Spleen (tissue), 11 donors: Measurements from ENCODE around the gene RPS14. TPM values are rescaled to one million over a fixed set of nuclear protein-coding genes. Genes with fewer than 3 reads are reported as not detected.

Source experiments
- DNase-seq: peaks from one replicate; pipeline ENCODE4 v3.0.0-alpha.2; 2020
- H3K27ac ChIP-seq, 8 donors: fragments of 200-600 bp; sonication (generic) in 7 of 8; 1 replicate in 4 of 8; 2 replicates in 4 of 8; pipeline versions ENCODE4 v1.5.0 to v1.8.0; 2016 to 2021; ENCODE audit warnings: inconsistent platforms in 4 of 8, mild to moderate bottlenecking in 4 of 8, moderate library complexity in 1 of 8
- H3K27me3 ChIP-seq, 7 donors: fragments of 200-600 bp; sonication (generic) in 6 of 7; replicated peaks in 1 of 7; 1 replicate in 4 of 7; 2 replicates in 3 of 7; pipeline versions ENCODE4 v1.5.0 to v1.8.0; 2016 to 2021; ENCODE audit warnings: inconsistent platforms in 3 of 7, mild to moderate bottlenecking in 1 of 7
- H3K36me3 ChIP-seq, 6 donors: fragments of 200-600 bp; sonication (generic) in 5 of 6; 1 replicate in 4 of 6; 2 replicates in 2 of 6; pipeline versions ENCODE4 v1.5.0 to v1.8.0; 2016 to 2021; ENCODE audit warnings: inconsistent platforms in 2 of 6
- H3K4me1 ChIP-seq, 6 donors: fragments of 200-600 bp; sonication (generic) in 5 of 6; 1 replicate in 3 of 6; 2 replicates in 3 of 6; pipeline versions ENCODE4 v1.5.0 to v1.8.0; 2016 to 2021; ENCODE audit warnings: inconsistent platforms in 3 of 6
- H3K4me3 ChIP-seq, 8 donors: fragments of 200-600 bp; sonication (generic) in 7 of 8; 1 replicate in 4 of 8; 2 replicates in 4 of 8; pipeline versions ENCODE4 v1.5.0 to v1.8.0; 2016 to 2021; ENCODE audit warnings: inconsistent platforms in 4 of 8, mild to moderate bottlenecking in 4 of 8, moderate library complexity in 2 of 8
- H3K9me3 ChIP-seq, 8 donors: fragments of 200-600 bp; sonication (generic) in 7 of 8; 1 replicate in 4 of 8; 2 replicates in 4 of 8; pipeline versions ENCODE4 v1.5.0 to v1.8.0; 2016 to 2021; ENCODE audit warnings: inconsistent platforms in 4 of 8
- POLR2A ChIP-seq, 3 donors: fragments of 450-650 bp; IDR thresholded peaks; one replicate each; pipeline ENCODE4 v1.5.1; 2017; ENCODE audit warnings: antibody characterized with exemption in 3 of 3, mild to moderate bottlenecking in 1 of 3
- POLR2AphosphoS5 ChIP-seq, 3 donors: sonication (generic); formaldehyde crosslinking; IDR thresholded peaks; one replicate each; pipeline ENCODE4 v1.5.1; 2017; ENCODE audit warnings: antibody characterized with exemption in 3 of 3
- WGBS, 5 donors: extraction: QIAGEN DNeasy Blood & Tissue Kit in 3 of 5; methylation state at CpG; one replicate each; pipeline versions ENCODE4 v1.1.5 to v1.1.7; 2013 to 2018; 5-methylcytosine and 5-hydroxymethylcytosine counted together
- intact Hi-C: fragments of 100-400 bp; cut with DNase I; formaldehyde crosslinking; loops from one replicate; pipeline ENCODE4 v1.15.0; 2023; ENCODE audit warnings: low total_unique reads
- polyA plus RNA-seq, 3 donors: library from polyadenylated mRNA; stranded (reverse); fragments of 200-250 nt; gene quantifications; one replicate each; pipeline ENCODE4 v1.2.1, GENCODE V29; 2013
- total RNA-seq, 7 donors: library from RNA; depleted of rRNA in 3 of 7; stranded (reverse); fragments of >200 nt in 3 of 7; fragmentation: NEBNext Ultra II Directional in 4 of 7; extraction: Animal tissue kit (Norgen Biotek cat#: 25700) in 4 of 7; gene quantifications; one replicate each; pipeline versions ENCODE4 v1.1.0 to v1.2.1, GENCODE V29; 2016 to 2021
- TF ChIP-seq, protein P1 (sequence below), 11 experiments: fragments of 200-600 bp in 7 of 11; fragments of 450-650 bp in 4 of 11; sonication (generic) in 4 of 11; IDR thresholded peaks in 8 of 11; conservative IDR thresholded peaks in 3 of 11; 1 replicate in 7 of 11; 2 replicates in 4 of 11; pipeline versions ENCODE4 v1.4.0 to v1.8.0; 2016 to 2021; ENCODE audit warnings: antibody characterized with exemption in 11 of 11, inconsistent platforms in 4 of 11, mild to moderate bottlenecking in 1 of 11
- donor health status: healthy with polysubstance abuse.
- donor health status: DM: no; HTN: no; CAD: no; lungs with moderate emphysema.
- donor health status: DM: no; HTN: no; CAD: no.
- donor health status: Bipolar disorder and iron deficiency.
- donor health status: healthy.
- donor health status: DM: no; HTN: no; CAD: no.
- donor health status: DM: yes; HTN: yes; CAD: no.

The RPS14 gene
- total and polyA plus RNA-seq, 10 donors = 1,801 to 8,400 (median 2,426) TPM

DNA sequence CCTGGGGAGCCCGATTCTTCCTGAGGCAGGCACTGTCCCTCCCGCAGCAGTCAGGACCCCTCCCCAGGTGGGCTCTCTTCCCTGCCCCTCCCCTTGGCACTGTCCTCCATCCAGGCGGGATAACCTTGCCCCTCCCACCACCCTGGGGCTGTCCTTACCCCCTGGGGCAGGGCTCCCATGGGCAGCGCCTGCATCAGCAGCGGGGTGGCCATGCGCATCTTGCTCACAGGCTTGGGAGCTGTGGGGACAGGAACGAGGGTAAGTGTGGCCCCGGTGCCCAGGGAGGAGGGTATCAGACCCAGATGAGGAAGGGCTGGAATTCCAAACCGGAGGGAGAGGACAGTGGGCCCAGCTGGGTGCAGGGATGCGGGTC is 42.8 kb downstream of the RPS14 start:
- DNase-seq = no peak
- H3K36me3 ChIP-seq = peaks cover 0 to 87% (median 73%) of the 10 kb centered on the region in 6 donors

DNA sequence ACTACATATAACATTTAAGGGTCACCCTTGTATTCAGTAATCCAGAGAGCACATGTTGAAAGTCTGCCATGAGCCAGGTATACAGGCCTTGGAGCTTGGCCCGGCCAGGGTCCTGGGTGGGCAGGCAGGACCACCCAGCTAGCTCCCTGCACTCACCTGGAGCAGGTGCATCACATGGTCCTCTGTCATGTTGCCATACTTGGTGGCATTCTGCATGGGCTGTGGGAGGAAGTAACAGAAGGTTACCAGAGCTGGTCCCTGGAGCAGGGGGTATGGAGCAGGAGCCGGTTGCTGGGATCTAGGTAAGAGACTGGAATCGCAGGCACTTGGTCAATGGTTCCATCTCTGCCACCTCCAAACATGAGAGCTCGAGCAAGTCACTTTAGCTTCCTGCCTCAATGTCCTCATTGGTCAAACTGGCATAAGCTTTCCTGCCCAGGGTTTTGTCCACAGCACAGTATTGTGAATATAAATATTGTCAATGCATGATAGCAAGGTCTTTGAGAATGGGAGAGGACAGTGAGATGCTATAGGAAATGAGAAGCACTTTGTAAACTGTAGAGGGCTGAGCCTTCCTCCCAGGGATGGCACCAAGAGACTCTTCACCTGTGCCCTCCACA is 43.3 kb downstream of the RPS14 start:
- DNase-seq = no peak
- peaks cover 0 to 92% (median 78%) of the 10 kb centered on the region in 6 donors for H3K36me3 ChIP-seq
- H3K27me3 ChIP-seq = no peaks in the 10 kb centered on the region
- peaks cover 28 to 95% (median 84%) of the 10 kb centered on the region in 6 donors for H3K4me1 ChIP-seq
- 82 to 96% (median 93%) methylated on average over 4 of the region's 4 CpGs for WGBS, 5 donors
- H3K9me3 ChIP-seq = no peaks in the 10 kb centered on the region
- peak overlapping the region in 7 of 8 donors; percentile 7 to 99 (median 97) for H3K27ac ChIP-seq
- H3K4me3 ChIP-seq = peak overlapping the region in 3 of 8 donors; percentile 63 to 86 (median 72)
- intact Hi-C loops = no loop called here
- TF ChIP-seq POLR2A (IDR thresholded peaks at IDR 0.05) = no peak
- peak; percentile 13 to 46 (median 42) for TF ChIP-seq POLR2AphosphoS5 (IDR thresholded peaks at IDR 0.05)

More for the DNA sequence above, 42.8 kb downstream of the RPS14 start:
- H3K4me3 ChIP-seq = peak overlapping the region in 5 of 8 donors; percentile 63 to 86 (median 77)
- TF ChIP-seq, protein P1, sequence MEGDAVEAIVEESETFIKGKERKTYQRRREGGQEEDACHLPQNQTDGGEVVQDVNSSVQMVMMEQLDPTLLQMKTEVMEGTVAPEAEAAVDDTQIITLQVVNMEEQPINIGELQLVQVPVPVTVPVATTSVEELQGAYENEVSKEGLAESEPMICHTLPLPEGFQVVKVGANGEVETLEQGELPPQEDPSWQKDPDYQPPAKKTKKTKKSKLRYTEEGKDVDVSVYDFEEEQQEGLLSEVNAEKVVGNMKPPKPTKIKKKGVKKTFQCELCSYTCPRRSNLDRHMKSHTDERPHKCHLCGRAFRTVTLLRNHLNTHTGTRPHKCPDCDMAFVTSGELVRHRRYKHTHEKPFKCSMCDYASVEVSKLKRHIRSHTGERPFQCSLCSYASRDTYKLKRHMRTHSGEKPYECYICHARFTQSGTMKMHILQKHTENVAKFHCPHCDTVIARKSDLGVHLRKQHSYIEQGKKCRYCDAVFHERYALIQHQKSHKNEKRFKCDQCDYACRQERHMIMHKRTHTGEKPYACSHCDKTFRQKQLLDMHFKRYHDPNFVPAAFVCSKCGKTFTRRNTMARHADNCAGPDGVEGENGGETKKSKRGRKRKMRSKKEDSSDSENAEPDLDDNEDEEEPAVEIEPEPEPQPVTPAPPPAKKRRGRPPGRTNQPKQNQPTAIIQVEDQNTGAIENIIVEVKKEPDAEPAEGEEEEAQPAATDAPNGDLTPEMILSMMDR (IDR thresholded peaks at IDR 0.05 in 8 of 11, conservative IDR thresholded peaks at IDR 0.05 in 3 of 11) = no peak
- no peak for TF ChIP-seq POLR2A (IDR thresholded peaks at IDR 0.05)
- peak; percentile 58 to 82 (median 65) for TF ChIP-seq POLR2AphosphoS5 (IDR thresholded peaks at IDR 0.05)
- H3K4me1 ChIP-seq = peaks cover 28 to 100% (median 89%) of the 10 kb centered on the region in 6 donors
- H3K27me3 ChIP-seq = no peaks in the 10 kb centered on the region
- no peaks in the 10 kb centered on the region for H3K9me3 ChIP-seq
- H3K27ac ChIP-seq = peak overlapping the region in 7 of 8 donors; percentile 7 to 99 (median 97)
- 79 to 90% (median 83%) methylated on average over 10 of the region's 10 CpGs for WGBS, 5 donors
- intact Hi-C loops = no loop called here

DNA sequence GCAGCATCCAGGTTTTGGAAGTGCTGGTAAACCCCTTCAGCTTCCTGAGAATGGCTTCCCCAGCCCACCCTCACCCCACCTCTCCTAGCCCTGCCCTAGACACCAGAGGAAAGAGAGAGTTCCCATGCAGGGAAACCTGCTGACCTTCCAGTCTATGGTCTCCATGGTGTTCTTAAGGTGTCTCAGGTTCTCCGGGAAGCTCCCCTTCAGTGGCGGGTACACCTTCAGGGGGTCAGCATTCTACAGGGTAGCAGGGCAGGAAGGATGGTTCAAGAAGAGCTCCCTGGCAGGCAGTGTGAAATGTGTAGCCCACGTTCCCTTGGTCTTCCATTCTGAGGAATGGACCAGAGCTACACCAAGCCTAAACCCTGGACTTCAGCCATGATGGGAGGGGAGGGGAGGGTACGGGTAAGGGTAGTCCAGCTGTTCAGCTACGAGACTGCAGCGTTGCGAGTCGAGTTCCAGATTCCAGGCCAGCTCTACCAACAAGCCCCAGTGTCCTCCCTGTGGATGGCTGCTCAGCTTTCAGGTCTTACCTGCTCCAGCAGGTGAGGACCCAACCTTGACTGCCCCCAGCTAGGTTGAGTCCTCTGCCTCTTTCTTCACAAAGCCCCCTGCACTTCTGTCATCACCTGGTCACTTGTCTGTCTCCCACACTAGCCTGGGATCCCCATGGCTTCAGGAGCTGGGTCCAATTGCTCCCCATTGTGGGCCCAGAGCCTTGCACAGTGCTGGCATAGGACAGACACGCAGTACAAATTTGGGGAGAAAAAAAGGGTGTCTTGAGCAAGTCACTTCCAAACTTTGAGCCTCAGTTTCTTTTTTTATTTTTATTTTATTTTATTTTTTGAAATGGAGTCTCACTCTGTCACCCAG is 44.4 kb downstream of the RPS14 start:
- H3K9me3 ChIP-seq = no peaks in the 10 kb centered on the region
- intact Hi-C loops = no loop called here
- H3K27me3 ChIP-seq = no peaks in the 10 kb centered on the region
- DNase-seq = no peak
- TF ChIP-seq POLR2AphosphoS5 (IDR thresholded peaks at IDR 0.05) = peak; percentile 1 to 77 (median 41)
- TF ChIP-seq, protein P1 (IDR thresholded peaks at IDR 0.05 in 8 of 11, conservative IDR thresholded peaks at IDR 0.05 in 3 of 11) = no peak
- TF ChIP-seq POLR2A (IDR thresholded peaks at IDR 0.05) = no peak
- peak overlapping the region in 6 of 8 donors; percentile 41 to 99 (median 98) for H3K27ac ChIP-seq
- peak overlapping the region in 1 of 8 donors; percentile 10 for H3K4me3 ChIP-seq
- H3K4me1 ChIP-seq = peaks cover 22 to 92% (median 78%) of the 10 kb centered on the region in 6 donors
- 83 to 92% (median 87%) methylated on average over 7 to 9 of the region's 9 CpGs for WGBS, 5 donors
- H3K36me3 ChIP-seq = peaks cover 0 to 100% (median 88%) of the 10 kb centered on the region in 6 donors

DNA sequence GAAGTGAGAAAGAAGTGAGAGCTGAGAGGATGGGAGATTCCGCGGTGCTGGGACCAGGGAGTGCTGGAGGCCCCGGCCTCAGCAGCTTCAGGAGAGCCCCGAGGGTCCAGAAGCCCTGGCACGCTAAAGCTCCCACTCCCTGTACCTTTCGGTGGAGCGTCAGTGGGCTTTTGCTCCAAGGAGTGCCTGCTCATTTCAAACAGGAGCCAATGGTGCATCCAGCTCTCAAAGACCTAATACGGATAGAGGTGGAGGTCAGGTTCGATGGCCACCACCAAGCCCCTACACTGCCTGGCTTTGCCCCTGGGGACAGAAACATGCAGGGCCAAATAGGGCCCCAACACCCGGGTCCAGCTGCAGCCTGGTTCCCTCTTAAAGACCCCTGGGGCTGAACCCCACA is 45.0 kb downstream of the RPS14 start:
- peak overlapping the region in 5 of 8 donors; percentile 67 to 98 (median 97) for H3K27ac ChIP-seq
- no peaks in the 10 kb centered on the region for H3K9me3 ChIP-seq
- TF ChIP-seq POLR2A (IDR thresholded peaks at IDR 0.05) (no peak), POLR2AphosphoS5 (IDR thresholded peaks at IDR 0.05) (peak in 2 of 3 donors; percentile 43 to 57)
- H3K27me3 ChIP-seq = no peaks in the 10 kb centered on the region
- intact Hi-C loops = no loop called here
- 69 to 90% (median 88%) methylated on average over 7 to 10 of the region's 10 CpGs for WGBS, 5 donors
- H3K36me3 ChIP-seq = peaks cover 0 to 100% (median 95%) of the 10 kb centered on the region in 6 donors
- H3K4me3 ChIP-seq = peak overlapping the region in 1 of 8 donors; percentile 4
- DNase-seq = no peak
- peaks cover 22 to 90% (median 72%) of the 10 kb centered on the region in 6 donors for H3K4me1 ChIP-seq
